HPDE6-E6E7 (cell line): Measurements from ENCODE around the gene COQ10B.
"Not testable (repeated sequence)": the region's sequence is repeated elsewhere in the genome, so short reads cannot be mapped to it uniquely, and the experiment has no call there.

Experiments
- DNase-seq: peaks from one replicate; pipeline ENCODE4 v3.0.0; 2011; ENCODE audit warnings: missing footprints; ENCODE audit errors: extremely low spot score

The COQ10B gene

DNA sequence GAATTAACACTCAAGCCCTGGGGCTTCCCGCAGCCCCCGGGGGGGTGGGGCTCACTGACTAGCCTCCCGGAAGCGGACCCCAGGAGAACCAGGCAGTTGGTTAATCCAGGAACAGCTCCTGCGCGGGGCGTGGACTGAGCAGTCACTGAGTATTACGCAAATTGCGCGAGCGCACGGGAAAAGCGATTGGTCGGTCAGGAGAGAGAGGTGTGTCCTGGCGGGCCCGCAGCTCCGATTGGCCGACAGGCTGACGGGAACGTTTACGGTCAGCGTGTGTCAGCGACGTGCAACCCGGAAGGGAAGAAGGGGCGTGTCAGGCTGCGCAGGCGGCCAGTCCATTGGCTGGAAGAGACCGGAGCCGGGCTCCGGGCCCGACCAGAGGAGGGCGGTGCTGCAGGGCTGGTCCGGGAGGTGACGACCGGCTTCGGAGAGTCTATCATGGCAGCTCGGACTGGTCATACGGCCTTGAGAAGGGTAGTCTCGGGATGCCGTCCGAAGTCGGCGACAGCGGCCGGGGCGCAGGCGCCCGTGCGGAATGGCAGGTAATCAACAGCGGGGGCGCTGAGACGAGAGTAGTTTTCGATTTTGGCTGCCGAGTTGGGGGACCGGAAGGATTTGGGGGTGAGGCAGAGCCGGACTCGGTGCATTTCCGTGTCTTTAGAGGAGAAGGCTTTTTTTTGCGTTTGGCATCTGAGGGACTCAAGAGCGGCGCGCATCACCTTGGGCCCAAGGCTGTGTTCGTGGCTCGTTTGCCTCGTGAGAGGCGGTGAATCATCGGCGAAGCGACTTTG lies at the start of gene COQ10B:
Gene COQ10B (plus strand): TSS at position 430 of the 791 bp plus-strand sequence. CDS start 9 bp downstream, at position 439.
- peak; percentile 97 for DNase-seq

DNA sequence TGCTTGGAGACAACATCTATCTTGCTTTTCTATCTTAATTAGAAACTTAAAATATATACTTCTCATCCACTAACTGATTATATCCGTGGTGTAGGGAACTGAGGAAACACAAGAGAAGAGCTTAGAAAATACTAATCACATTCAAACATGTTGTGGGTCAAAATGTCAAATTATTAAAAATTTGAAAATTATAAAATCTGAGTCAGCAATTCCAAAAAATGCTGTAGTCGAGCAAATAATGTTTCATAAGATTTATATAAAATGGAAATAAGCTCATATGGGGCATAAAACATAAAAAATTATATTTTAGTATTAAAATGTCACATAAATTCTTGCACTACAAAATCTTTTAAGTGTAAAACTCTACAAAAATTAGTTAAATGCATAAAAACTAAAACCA lies 47.8 kb upstream of the COQ10B start:
- DNase-seq: no peak

DNA sequence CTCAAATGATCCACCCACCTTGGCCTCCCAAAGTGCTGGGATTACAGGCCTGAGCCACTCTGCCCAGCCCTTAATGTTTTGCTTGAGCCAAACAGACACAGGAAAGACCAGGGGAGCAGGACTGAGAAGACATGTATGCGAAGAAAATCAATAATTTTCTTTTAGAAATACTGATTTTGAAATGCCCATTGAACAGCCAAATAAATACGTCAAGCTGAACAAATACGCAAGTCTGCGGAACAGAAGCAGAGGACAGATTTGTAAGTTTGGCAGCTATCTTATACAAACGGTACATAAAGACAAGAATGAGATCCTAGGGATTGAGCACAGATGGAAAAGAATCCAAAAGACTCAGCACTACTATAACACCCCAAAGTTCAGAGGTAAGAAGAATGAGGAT lies 39.3 kb upstream of the COQ10B start:
- DNase-seq: no peak

DNA sequence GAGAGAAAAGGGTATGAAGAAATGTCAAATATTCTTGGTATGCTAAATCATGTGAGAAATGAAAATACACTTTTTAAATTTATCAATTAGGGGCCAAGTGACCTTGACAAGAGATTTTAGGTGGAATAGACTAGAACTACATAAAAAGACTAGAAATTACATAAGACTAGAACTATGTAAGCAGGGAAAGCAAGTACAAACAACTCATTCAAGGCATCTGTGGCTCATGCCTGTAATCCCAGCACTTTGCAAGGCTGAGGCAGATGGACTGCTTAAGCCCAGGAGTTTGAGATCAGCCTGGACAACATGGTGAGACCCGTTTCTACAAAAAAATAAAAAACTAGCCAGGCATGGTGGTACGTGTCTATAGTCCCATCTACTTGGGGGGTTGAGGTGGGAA lies 38.8 kb upstream of the COQ10B start:
- no peak for DNase-seq

DNA sequence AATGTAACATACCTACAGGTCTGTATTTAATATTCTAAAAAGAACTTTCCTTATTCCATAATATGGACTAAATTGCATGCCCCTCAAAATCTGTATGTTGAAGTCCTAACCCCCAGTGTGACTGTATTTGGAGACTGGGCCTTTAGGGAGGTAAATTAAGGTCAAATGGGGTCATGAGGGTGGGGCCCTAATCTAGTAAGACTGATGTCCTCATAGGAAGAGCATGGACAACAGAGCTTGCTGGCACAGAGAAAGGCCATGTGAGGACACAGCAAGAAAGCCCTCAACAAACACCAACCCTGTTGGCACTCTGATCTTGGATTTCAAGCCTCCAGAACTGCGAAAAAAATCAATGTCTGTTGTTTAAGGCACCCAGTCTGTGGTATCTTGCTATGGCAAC lies 37.1 kb upstream of the COQ10B start:
- no peak for DNase-seq

DNA sequence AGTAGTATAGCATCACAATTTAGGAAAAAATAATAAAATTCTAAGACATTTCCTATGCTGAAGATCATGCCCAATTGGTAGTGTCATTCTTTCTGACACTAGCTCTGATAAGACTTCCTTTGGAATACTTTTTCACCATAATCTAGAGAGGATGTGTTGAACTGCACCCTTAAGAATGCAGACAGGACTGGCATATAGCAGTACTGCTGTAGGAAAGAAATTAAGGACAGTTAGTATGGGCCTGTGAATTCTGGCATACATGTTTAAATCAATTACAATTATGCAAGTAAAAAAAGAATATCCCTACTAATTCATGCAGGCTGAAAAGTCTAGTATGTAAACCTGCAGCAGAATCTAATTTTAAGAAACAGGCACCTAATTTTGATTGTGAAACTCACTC lies 33.9 kb upstream of the COQ10B start:
- DNase-seq: no peak

DNA sequence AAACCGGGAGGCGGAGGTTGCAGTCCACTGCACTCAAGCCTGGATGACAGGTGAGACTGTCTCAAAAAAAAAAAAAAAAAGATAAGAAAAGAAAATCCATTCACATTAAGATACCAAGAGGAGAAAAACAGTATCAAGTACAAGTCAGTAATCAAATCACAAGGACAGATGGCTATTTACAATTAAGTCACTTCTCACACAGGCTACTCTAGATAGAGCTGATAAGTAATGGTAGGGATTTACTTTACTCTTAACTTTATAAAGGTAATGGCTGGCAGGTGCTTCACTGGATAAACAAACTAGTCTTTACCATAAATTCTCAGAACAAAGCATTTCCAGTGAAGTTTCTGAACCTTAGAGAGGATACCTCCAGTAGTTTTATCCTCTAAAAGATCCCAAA lies 30.0 kb upstream of the COQ10B start:
- DNase-seq: no peak

DNA sequence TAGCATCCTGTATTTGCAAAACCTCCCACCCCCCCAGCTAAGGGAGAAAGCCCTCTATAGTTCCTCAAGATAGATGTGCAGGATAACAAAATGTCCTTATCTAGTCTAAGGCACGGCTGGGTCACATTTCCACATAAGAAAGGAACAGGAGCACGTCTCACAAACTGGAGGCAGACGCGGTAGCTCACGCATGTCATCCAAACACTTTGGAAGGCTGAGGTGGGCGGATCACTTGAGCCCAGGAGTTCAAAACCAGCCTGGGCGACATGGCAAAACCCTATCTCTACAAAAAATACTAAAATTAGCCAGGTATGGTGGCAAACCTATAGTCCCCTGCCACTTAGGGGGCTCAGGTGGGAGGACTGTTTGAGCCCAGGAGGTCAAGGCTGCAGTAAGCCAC lies 27.8 kb upstream of the COQ10B start:
- DNase-seq: no peak

DNA sequence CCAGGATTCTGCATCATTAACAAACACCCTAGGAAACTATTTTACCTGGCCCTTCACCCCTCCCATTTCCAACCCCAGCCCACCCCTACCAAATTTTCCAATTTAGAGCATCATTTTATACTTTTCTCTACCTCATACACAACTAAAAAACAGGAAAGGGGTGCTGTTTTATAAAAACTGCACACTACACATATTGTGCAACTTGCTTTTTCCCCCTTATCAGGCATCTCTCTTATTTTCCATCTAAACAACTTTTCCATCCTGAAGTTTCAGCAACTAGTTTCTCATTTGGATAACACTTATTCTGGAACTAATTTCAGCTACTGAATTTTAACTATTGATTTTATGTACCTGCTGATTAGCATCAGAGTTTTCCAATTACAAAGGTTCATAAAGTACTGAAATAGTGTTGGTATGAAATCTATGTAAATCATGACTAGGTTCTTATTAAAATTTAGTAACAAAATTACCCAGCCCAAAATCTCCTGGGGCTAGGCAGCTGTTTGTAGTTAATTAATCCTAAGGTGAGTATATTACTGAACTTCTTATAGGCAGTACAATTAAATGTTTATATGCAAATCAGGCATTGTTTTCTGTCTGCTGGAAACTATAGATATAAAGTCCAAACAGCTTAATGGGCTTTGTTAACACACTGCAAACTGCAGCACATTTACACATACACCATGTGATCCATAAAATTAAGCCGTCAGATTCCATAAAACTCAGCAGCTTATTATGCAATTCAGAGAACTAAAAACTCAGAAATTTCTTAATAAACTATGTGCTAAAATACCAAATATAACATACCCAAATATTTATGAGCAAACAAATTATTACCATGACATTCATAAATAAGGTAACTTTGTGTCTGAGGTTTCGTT lies 26.4 kb upstream of the COQ10B start:
- no peak for DNase-seq

DNA sequence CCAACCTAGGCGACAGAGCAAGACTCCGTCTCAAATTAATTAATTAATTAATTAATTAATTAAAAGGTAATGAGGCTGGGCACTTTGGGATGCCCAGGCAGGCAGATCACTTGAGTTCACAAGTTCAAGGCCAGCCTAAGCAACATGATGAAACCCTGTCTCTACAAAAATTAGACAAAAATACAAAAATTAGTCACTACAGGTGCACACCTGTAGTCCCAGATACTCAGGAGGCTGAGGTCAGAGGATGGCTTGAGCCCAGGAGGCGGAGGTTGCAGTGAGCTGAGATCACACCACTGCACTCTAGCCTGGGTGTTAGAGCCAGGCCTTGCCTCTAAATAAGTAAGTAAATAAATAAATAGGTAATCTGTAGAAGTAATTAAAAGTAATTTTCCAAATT lies 25.4 kb upstream of the COQ10B start:
- DNase-seq: no peak

DNA sequence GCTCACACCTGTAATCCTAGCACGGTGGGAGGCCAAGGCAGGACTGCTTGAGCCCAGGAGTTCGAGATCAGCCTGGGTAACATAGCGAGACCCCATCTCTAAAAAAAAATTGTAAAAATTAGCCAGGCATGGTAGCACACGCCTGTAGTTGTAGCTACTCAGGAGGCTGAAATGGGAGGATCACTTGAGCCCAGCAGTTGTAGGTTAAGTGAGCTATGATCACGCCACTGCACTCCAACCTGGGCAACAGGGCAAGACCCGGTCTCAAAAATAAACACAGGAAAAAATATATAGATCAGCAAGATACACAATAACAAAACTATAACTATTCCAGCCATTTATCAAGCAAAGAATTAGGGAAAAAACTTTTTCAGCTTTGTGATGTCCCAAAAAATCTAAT lies 21.5 kb upstream of the COQ10B start:
- no peak for DNase-seq

DNA sequence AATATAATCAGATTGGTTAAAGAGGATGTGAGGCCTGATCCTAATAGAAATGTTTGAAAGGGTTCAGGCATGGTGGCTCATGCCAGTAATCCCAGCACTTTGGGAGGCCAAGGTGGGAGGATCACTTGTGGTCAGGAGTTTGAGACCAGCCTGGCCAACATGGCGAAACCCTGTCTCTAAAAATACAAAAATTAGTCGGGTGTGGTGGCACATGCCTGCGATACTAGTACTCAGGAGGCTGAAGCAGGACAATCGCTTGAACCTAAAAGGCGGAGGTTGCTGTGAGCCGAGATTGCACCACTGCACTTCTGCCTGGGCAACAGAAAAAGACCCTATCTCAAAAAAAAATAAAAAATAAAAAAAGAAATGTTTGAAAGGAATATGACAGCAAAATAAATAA lies 20.8 kb upstream of the COQ10B start:
- DNase-seq: not testable (repeated sequence)

DNA sequence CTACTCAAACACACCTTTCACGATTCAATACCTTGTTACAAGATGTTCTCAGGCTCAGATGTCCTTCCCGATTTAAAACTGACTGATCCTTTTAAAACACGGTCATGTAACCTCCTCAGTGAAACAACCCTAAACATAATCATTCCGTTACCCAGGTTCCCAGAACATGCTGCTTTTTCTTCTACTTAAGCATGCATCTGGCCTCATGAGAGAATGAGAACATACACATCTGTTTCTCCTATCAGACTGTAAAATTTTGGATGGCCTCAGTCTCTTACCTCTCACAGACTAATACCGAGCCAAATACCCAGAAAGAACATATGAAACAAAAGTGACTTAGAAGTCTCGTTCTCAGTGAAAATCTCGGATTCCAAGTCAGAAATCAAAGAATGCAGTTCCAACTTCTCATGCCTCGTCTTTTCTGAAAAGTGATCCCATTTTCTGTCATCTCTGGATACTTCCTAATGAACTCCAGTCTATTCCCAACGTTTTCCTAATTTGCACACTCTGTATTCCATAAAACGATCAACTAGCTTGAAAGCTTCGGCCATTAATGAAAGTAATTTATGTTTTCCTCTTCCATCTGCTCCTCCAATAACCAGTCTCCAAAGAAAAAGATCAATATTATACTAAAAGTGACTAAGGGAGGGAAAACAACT lies 19.4 kb upstream of the COQ10B start:
- DNase-seq: no peak

DNA sequence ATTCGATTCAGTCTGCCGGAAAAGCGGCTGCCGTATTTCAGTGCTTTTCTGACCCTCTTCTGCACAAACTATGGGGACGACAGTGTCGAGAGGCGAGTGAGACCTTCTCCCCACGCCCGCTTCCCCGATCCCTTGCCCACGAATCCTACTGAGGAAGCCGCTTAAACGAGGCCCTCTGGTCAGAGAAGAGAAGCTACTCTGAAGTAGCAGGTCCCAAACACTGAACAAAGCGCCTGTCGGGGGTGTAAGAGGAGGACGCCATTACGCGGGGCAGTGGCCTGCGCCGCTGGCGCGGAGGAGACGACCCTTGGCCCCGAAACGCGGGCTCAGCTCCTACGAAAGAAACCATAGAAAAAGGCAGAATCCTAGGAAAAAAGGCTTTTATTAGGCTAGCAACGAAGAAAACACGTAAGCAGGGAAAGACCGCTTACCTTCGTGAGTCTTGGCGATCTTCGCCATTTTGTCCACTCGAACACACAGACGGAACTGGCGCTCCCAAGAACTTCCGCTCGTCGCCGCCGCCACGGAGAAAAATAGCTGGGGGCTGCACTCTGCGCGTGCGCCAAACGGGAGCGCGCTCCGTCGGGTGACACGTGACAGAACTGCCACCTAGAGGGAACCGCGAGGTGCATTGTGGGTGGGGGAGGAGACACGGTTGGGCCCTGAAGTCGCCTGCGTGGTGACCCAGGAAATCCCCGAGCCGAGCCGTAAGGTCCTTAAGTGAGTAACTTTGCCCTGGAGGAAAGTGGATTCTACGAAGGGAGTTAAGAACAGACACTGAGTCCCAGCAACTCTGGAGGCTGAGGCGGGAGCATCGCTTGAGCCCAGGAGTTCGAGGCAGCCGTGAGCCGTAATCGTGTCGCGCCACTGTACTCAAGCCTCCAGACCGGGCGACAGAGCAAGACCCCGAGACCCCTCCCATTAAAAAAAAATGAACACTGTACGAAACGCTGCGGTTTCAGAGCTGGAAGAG lies 18.5 kb upstream of the COQ10B start, which contains the start of gene SF3B1:
Gene SF3B1 (minus strand): TSS at position 488 of the 973 bp plus-strand sequence. CDS start 29 bp downstream, at position 459.
- DNase-seq: peak; percentile 96

DNA sequence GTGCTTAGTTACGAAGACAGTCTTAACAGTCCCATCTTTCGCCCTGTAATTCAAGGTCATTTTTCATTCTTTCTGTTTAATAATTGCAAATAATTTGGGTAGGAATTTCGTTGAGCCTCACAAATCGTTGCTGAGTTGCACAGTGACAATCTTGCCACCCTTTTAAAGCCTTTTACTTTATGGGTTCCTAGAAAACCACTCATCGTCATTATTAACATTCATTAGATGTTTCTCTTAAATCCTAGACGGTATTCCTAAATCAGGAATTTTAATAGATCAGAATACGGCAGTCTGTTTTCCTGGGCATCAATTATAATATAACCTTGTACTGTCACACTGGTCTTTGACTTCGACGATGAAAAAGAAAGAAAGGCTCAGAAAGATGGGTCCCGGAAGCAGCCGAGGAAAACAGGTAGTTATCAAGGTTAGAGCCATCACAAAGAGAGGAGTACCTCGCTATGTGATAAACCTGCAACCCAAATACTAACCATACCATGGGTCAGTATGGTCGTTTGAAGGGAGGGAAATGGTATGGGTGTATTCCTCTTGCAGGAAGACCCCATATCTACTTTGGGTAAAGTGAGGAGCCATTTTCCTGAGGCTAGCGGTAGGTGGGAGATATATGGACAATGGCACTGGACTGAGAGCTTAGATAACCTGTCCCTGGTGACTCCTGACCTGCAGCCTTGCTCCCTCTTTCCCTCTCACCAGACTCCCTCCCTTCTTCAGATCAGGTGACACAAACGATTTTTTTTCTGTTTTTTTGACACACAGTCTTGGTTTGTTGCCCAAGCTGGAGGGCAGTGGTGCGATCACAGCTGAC lies 17.5 kb upstream of the COQ10B start:
- DNase-seq: no peak

DNA sequence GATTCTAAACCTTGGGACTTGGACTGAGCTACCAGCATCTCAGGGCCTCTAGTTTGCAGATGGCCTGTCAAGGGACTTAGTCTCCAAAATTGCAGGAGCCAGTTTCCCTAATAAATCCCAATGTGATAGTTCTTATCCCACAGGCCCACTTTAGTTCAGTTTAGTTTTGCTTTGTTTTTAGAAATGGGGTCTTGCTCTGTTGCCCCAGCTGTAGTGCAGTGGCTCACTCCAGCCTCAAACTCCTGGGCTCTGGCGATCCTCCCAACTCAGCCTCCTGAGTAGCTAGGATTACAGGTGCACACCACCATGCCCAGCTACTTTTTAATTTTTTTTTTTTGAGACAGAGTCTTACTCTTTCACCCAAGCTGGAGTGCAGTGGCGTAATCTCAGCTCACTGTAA lies 16.0 kb upstream of the COQ10B start:
- DNase-seq: no peak

DNA sequence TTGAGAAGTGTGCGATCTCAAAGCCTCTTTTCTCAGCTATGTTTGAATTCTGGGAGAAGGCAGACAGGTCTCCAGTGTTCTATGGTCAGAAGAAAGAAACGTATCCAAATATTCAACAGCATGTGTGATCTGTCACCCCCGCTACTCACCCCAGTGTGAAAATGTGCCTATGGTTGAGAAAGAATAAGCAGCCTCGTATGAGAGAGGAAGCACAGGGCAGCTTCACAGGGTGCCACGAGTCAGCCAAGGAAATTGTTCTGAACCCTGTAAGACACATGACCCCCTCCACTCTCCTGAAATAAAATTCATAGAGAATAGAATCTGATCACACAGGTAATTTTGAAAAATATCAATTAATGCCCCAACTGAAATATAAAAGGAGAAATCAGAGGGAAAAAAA lies 10.5 kb upstream of the COQ10B start:
- no peak for DNase-seq

DNA sequence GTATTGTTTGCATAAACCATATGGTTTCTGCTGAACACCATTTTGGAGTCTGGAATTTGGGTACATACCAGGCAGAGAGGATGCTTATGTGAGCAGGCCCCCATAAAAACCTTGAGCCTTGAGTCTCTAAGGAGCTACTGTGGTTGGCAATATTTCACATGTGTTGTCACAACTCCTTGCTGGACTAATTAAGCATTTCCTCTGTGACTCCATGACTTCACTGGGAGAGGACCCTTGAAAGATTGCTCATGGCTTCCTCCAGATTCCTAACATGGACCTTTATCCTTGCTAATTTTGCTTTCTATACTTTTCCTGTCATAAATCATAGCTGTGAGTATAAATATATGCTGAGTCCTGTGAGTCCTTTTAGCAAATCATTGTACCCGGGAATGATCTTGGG lies 7.6 kb upstream of the COQ10B start:
- DNase-seq: no peak

DNA sequence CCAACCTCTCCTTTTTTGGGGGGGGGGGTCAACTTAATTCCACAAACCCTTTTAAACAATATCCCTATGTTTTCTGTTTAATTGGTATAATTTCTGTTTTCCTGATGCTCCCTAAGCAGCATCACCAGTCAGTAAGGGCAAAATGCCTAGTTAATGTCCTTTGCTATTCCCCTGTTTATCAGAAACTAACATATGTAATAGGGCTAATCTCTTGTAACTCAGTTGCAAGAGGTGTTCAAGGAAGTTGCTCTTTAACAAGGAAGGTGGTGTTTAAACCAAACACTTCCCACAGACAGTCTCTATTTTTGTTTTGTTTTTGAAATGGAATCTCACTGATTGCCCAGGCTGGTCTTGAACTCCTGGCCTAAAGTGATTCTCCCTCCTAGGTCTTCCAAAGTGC lies 6.5 kb upstream of the COQ10B start:
- no peak for DNase-seq

DNA sequence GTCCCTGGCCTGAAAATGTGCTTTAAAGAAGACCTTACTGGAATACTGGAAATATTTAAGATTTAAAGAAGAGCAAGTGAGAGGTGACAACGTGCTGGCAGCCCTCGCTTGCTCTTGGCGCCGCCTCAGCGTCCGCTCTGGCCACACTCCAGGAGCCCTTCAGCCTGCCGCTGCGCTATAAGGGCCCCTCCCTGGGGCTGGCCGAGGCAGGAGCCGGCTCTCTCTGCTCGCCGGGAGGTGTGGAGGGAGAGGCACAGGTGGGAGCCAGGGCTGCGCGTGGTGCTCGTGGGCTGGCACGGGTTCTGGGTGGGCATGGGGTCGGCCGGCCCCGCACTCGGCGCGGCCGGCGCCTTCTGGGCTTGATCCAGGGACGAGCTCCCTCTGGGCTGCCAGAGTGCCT lies 2.9 kb upstream of the COQ10B start:
- no peak for DNase-seq
